H9 (cell line): ENCODE measurements around the gene FCF1. TPM values are rescaled to one million over a fixed set of nuclear protein-coding genes. Genes with fewer than 3 reads are reported as not detected.

Experiments
- DNase-seq: peaks from one replicate; pipeline ENCODE4 v3.0.0-alpha.2; 2017
- H2AFZ ChIP-seq: one replicate; pipeline ENCODE4 v1.6.1; 2013; ENCODE audit warnings: mild to moderate bottlenecking, low read length, control low read depth, moderate library complexity
- H2AK5ac ChIP-seq: 2 replicates; pipeline ENCODE4 v1.6.1; 2013; ENCODE audit warnings: low read length, control low read depth, mixed read lengths; ENCODE audit not compliant: insufficient read length
- H2BK120ac ChIP-seq: one replicate; pipeline ENCODE4 v1.6.1; 2013; ENCODE audit warnings: low read depth, mild to moderate bottlenecking, low read length, control low read depth, inconsistent platforms; ENCODE audit not compliant: poor library complexity, severe bottlenecking
- H2BK12ac ChIP-seq: 2 replicates; pipeline ENCODE4 v1.6.1; 2013; ENCODE audit warnings: low read length, control low read depth, mixed read lengths, low read depth; ENCODE audit not compliant: insufficient read length
- H2BK15ac ChIP-seq: 2 replicates; pipeline ENCODE4 v1.6.1; 2013; ENCODE audit warnings: low read depth, low read length, control low read depth
- H2BK20ac ChIP-seq: one replicate; pipeline ENCODE4 v1.6.1; 2013; ENCODE audit warnings: low read depth, mild to moderate bottlenecking, low read length, control low read depth, inconsistent platforms; ENCODE audit not compliant: poor library complexity, severe bottlenecking
- H2BK5ac ChIP-seq: 2 replicates; pipeline ENCODE4 v1.6.1; 2013; ENCODE audit warnings: low read length, control low read depth, mixed read lengths; ENCODE audit not compliant: insufficient read length
- H3K14ac ChIP-seq: 2 replicates; pipeline ENCODE4 v1.6.1; 2013; ENCODE audit warnings: low read length, control low read depth; ENCODE audit not compliant: insufficient read depth
- H3K18ac ChIP-seq: 2 replicates; pipeline ENCODE4 v1.6.1; 2013; ENCODE audit warnings: low read depth, mild to moderate bottlenecking, mixed read lengths, low read length, control low read depth; ENCODE audit not compliant: insufficient read length
- H3K23ac ChIP-seq: 2 replicates; pipeline ENCODE4 v1.6.1; 2013; ENCODE audit warnings: low read length, control low read depth, mixed read lengths, low read depth; ENCODE audit not compliant: insufficient read length
- H3K23me2 ChIP-seq: 2 replicates; pipeline ENCODE4 v1.6.1; 2013; ENCODE audit warnings: low read depth, mild to moderate bottlenecking, mixed read lengths, low read length, control low read depth; ENCODE audit not compliant: insufficient read length, poor library complexity, severe bottlenecking
- H3K27ac ChIP-seq: 2 replicates; pipeline ENCODE4 v1.5.1; 2013; ENCODE audit warnings: low read length, control low read depth, mixed read lengths, low read depth; ENCODE audit not compliant: insufficient read length
- H3K27me3 ChIP-seq: 2 replicates; pipeline ENCODE4 v1.6.1; 2013; ENCODE audit warnings: low read length, control low read depth, inconsistent platforms; ENCODE audit not compliant: insufficient read depth
- H3K4ac ChIP-seq: 2 replicates; pipeline ENCODE4 v1.6.1; 2013; ENCODE audit warnings: low read depth, mild to moderate bottlenecking, control low read depth, inconsistent platforms, low read length, moderate library complexity
- H3K4me1 ChIP-seq: 2 replicates; pipeline ENCODE4 v1.6.1; 2013; ENCODE audit warnings: low read length, control low read depth, inconsistent platforms; ENCODE audit not compliant: insufficient read depth
- H3K4me2 ChIP-seq: 2 replicates; pipeline ENCODE4 v1.6.1; 2013; ENCODE audit warnings: low read length, control low read depth, mixed read lengths; ENCODE audit not compliant: insufficient read length, insufficient read depth
- H3K56ac ChIP-seq: 2 replicates; pipeline ENCODE4 v1.6.1; 2013; ENCODE audit warnings: low read depth, mild to moderate bottlenecking, mixed read lengths, low read length, control low read depth; ENCODE audit not compliant: insufficient read length
- H3K79me1 ChIP-seq: 2 replicates; pipeline ENCODE4 v1.6.1; 2013; ENCODE audit warnings: low read depth, mild to moderate bottlenecking, moderate library complexity, low read length, control low read depth, inconsistent platforms; ENCODE audit not compliant: insufficient read depth, poor library complexity, severe bottlenecking
- H3K79me2 ChIP-seq: 2 replicates; pipeline ENCODE4 v1.6.1; 2013; ENCODE audit warnings: low read length, control low read depth, inconsistent platforms; ENCODE audit not compliant: insufficient read depth
- H3K9ac ChIP-seq: 2 replicates; pipeline ENCODE4 v1.6.1; 2013; ENCODE audit warnings: low read length, control low read depth, mixed read lengths; ENCODE audit not compliant: insufficient read length; ENCODE audit errors: extremely low read depth
- H3K9me3 ChIP-seq: one replicate; pipeline ENCODE4 v1.6.1; 2013; ENCODE audit warnings: low read depth, low read length, inconsistent platforms; ENCODE audit not compliant: control insufficient read depth
- H3T11ph ChIP-seq: one replicate; pipeline ENCODE4 v1.6.1; 2013; ENCODE audit warnings: mild to moderate bottlenecking, low read length, control low read depth, inconsistent platforms
- H4K20me1 ChIP-seq: one replicate; pipeline ENCODE4 v1.6.1; 2013; ENCODE audit not compliant: control insufficient read depth, insufficient read length, insufficient read depth
- H4K5ac ChIP-seq: 2 replicates; pipeline ENCODE4 v1.6.1; 2013; ENCODE audit warnings: low read depth, mild to moderate bottlenecking, mixed read lengths, low read length, control low read depth; ENCODE audit not compliant: insufficient read length
- H4K8ac ChIP-seq: replicated peaks from 2 replicates; pipeline ENCODE4 v1.6.1; 2013; ENCODE audit warnings: low read length, control low read depth, mixed read lengths, low read depth; ENCODE audit not compliant: insufficient read length
- H4K91ac ChIP-seq: 2 replicates; pipeline ENCODE4 v1.6.1; 2013; ENCODE audit warnings: low read depth, mild to moderate bottlenecking, moderate library complexity, mixed read lengths, low read length, control low read depth; ENCODE audit not compliant: insufficient read length
- H3K27ac Mint-ChIP-seq, 3 experiments: 2 replicates in 2 of 3; 3 replicates in 1 of 3; pipeline ENCODE4 v1.8.0; 2020 to 2021; ENCODE audit warnings: mixed read lengths in 3 of 3, mild to moderate bottlenecking in 1 of 3, moderate library complexity in 1 of 3
- H3K27me3 Mint-ChIP-seq: 2 replicates; pipeline ENCODE4 v1.8.0; 2021; ENCODE audit warnings: low read depth, mild to moderate bottlenecking, moderate library complexity, mixed read lengths
- H3K36me3 Mint-ChIP-seq, 3 experiments: 2 replicates in 2 of 3; 3 replicates in 1 of 3; pipeline ENCODE4 v1.8.0; 2020 to 2021; ENCODE audit warnings: low read depth in 3 of 3, mixed read lengths in 3 of 3; ENCODE audit not compliant: insufficient read depth in 1 of 3
- H3K4me1 Mint-ChIP-seq, 2 experiments: 2 replicates each; pipeline ENCODE4 v1.8.0; 2020; ENCODE audit warnings: mixed read lengths in 2 of 2
- H3K4me3 Mint-ChIP-seq, 2 experiments: 2 replicates in 1 of 2; 3 replicates in 1 of 2; pipeline ENCODE4 v1.8.0; 2020 to 2021; ENCODE audit warnings: mild to moderate bottlenecking in 2 of 2, mixed read lengths in 2 of 2, moderate library complexity in 1 of 2
- H3K9me3 Mint-ChIP-seq, 2 experiments: 2 replicates in 1 of 2; 3 replicates in 1 of 2; pipeline ENCODE4 v1.8.0; 2020; ENCODE audit warnings: mild to moderate bottlenecking in 2 of 2, mixed read lengths in 2 of 2, moderate library complexity in 1 of 2
- CTCF ChIP-seq: fragments of 200-600 bp; sonication (generic); conservative IDR thresholded peaks from 3 replicates; pipeline ENCODE4 v1.8.0; 2021; ENCODE audit warnings: antibody characterized with exemption, mild to moderate bottlenecking
- WGBS: extraction: QIAGEN DNeasy Blood & Tissue Kit; methylation state at CpG from one replicate; pipeline ENCODE4 v1.1.7; 2013; ENCODE audit warnings: missing lambda C conversion rate, low lambda C conversion rate, mixed read lengths; ENCODE audit not compliant: insufficient read length; ENCODE audit errors: extremely low coverage; 5-methylcytosine and 5-hydroxymethylcytosine counted together
- total RNA-seq: library from RNA; stranded (reverse); gene quantifications from 2 replicates; pipeline ENCODE4 v1.2.1, GENCODE V29; 2021

FCF1 gene
- total RNA-seq, 1 experiment from 2014 or later: 87.7 TPM

- Mint-ChIP-seq H3K27me3 (peaks cover 2% of the 10 kb centered on the region), H3K4me3 (peak within 1 kb of the TSS; percentile 96), H3K27ac (peak within 1 kb of the TSS; percentile 93 to 97 (median 95)), H3K36me3 (peaks cover 5 to 24% (median 16%) of the 10 kb centered on the region in 3 experiments), H3K9me3 (no peaks in the 10 kb centered on the region; a peak in 1 of 5 replicates), H3K4me1 (peaks cover 37% of the 10 kb centered on the region in 2 experiments)
- peaks cover 2% of the 10 kb centered on the region; the same call in 1 of the 2 replicates for H3K4me1 ChIP-seq
- peaks cover 8% of the 10 kb centered on the region for H3K23me2 ChIP-seq
- H3K56ac ChIP-seq: no peak within 1 kb of the TSS
- H3K9me3 ChIP-seq: no peaks in the 10 kb centered on the region
- H4K5ac ChIP-seq: no peak within 1 kb of the TSS
- H2BK5ac ChIP-seq: no peak within 1 kb of the TSS
- no peak within 1 kb of the TSS for H2AFZ ChIP-seq
- H2AK5ac ChIP-seq: no peak within 1 kb of the TSS
- no peak within 1 kb of the TSS for H2BK120ac ChIP-seq
- peak; percentile 93 for DNase-seq
- peak within 1 kb of the TSS; percentile 39 for H3T11ph ChIP-seq
- H3K4me2 ChIP-seq: peak within 1 kb of the TSS; percentile 90
- TF ChIP-seq CTCF: peak; percentile 67
- peak within 1 kb of the TSS; percentile 84 for H3K18ac ChIP-seq
- peaks cover 5% of the 10 kb centered on the region for H3K79me1 ChIP-seq
- peaks cover 36% of the 10 kb centered on the region; the same call in 1 of the 2 replicates for H3K79me2 ChIP-seq
- no peak within 1 kb of the TSS; the same call in 1 of the 2 replicates for H3K4ac ChIP-seq
- H3K9ac ChIP-seq: peak within 1 kb of the TSS; percentile 86
- peak within 1 kb of the TSS; percentile 96 for H3K14ac ChIP-seq
- H3K27ac ChIP-seq: peak within 1 kb of the TSS; percentile 1
- H2BK15ac ChIP-seq: no peak within 1 kb of the TSS
- no peaks in the 10 kb centered on the region for H3K27me3 ChIP-seq
- WGBS: no CpG with 5 or more reads among the region's 76 CpGs
- H4K8ac ChIP-seq: no peak within 1 kb of the TSS
- H4K91ac ChIP-seq: no peak within 1 kb of the TSS
- H3K23ac ChIP-seq: no peak within 1 kb of the TSS
- H4K20me1 ChIP-seq: no peaks in the 10 kb centered on the region
- H2BK20ac ChIP-seq: no peak within 1 kb of the TSS
- H2BK12ac ChIP-seq: no peak within 1 kb of the TSS
These were observed 50.2 kb downstream of the FCF1 start, which contains the start of gene YLPM1 for GRCh38 chr14:74762917-74763802. Gene YLPM1 (plus strand): TSS chr14:74763316. CDS start chr14:74763490, 174 bp downstream.
